Activated CD8-positive, alpha-beta T cell treated with anti-CD3 and anti-CD28 coated beads, Interleukin-2, amount 10 ng/mL, durations not matched to agents 7 days and 5 days (primary cell): ENCODE results near the gene SMYD3. TPM values are rescaled to one million over a fixed set of nuclear protein-coding genes. Genes with fewer than 3 reads are reported as not detected.
"Not testable (repeated sequence)": the region's sequence is repeated elsewhere in the genome, so short reads cannot be mapped to it uniquely, and the experiment has no call there.

Experiments used
- ATAC-seq: fragments of 150-1000 bp; cut with Tn5 transposase; one replicate; pipeline ENCODE4 v1.10.0; 2021; ENCODE audit warnings: moderate library complexity
- CTCF ChIA-PET: fragments of 350-600 bp; sonication (Branson Sonifier 250); formaldehyde crosslinking; loops from one replicate; lab custom pipeline; 2021; ENCODE audit warnings: antibody characterized with exemption; lab: Charles Lee
- POLR2A ChIA-PET: fragments of 350-600 bp; sonication (Branson Sonifier 250); formaldehyde crosslinking; loops from one replicate; lab custom pipeline; 2021; ENCODE audit warnings: antibody characterized with exemption; lab: Charles Lee
- DNase-seq: peaks from one replicate; pipeline ENCODE4 v3.0.0-alpha.2; 2020
- H3K27ac Mint-ChIP-seq: one replicate; pipeline ENCODE4 v1.8.0; 2021; ENCODE audit warnings: mild to moderate bottlenecking, mixed read lengths
- H3K27me3 Mint-ChIP-seq: one replicate; pipeline ENCODE4 v1.8.0; 2021; ENCODE audit warnings: low read depth, mixed read lengths
- H3K36me3 Mint-ChIP-seq: one replicate; pipeline ENCODE4 v1.8.0; 2021; ENCODE audit warnings: low read depth, mixed read lengths
- H3K4me1 Mint-ChIP-seq: one replicate; pipeline ENCODE4 v1.8.0; 2021; ENCODE audit warnings: low read depth, mixed read lengths
- H3K4me3 Mint-ChIP-seq: one replicate; pipeline ENCODE4 v1.8.0; 2021; ENCODE audit warnings: mild to moderate bottlenecking, mixed read lengths
- H3K9me3 Mint-ChIP-seq: one replicate; pipeline ENCODE4 v1.8.0; 2022; ENCODE audit warnings: mixed read lengths; ENCODE audit not compliant: insufficient read depth
- total RNA-seq, 2 experiments: library from RNA; stranded (reverse); gene quantifications; one replicate each; pipeline ENCODE4 v1.2.3, GENCODE V29; 2021

SMYD3 gene
- total RNA-seq, 2 experiments from 2014 or later: 22.7 to 23.2 TPM

GRCh38 chr1:245986404-245987218 is 520.5 kb downstream of the SMYD3 start:
- no peaks in the 10 kb centered on the region for H3K36me3 Mint-ChIP-seq
- H3K27ac Mint-ChIP-seq: no peak overlapping the region
- POLR2A ChIA-PET: no interaction called here
- H3K9me3 Mint-ChIP-seq: no peaks in the 10 kb centered on the region
- no peaks in the 10 kb centered on the region for H3K27me3 Mint-ChIP-seq
- DNase-seq (no peak), ATAC-seq (no peak)
- H3K4me1 Mint-ChIP-seq: peaks cover 2% of the 10 kb centered on the region
- H3K4me3 Mint-ChIP-seq: no peak overlapping the region
- CTCF ChIA-PET: interaction anchor here (1.3 kb wide), 1 partner anchor 104 kb away, joined by 3 read pairs; no protein-coding TSS in a partner anchor

DNA sequence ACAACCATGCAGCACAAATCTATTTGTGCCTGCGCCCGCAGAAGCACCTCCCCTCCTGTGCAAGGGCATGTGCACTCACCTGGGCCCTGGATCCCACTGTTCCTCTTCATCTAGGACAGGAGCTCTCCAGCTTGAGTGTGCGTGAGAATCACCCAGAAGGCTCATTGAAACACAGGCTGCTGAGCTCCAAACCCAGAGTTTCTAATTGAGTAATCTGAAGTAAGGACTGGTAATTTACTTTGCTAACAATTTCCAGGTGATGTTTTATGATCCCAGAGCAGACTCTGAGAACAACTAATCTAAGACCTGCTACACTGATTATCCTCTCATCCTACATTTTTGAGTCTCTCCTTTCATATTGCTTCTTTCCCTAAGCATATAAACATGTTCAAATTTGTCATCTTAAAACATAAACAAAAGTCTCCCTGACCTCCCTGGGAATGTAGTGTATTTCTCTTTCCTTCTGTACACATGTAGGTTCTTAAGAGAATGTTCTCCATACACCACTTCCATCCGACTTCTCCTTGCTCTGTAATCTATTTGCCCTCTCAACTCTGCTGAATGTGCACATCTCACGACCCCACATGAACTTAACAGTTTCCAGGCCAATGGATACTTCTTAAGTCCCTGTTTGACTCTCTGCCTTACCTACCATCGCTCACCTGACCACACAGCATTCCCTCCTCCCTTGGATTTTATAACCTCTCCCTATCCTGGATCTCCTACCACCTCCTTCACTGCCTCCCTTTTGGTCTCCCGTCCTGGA is 522.5 kb downstream of the SMYD3 start:
- no peaks in the 10 kb centered on the region for H3K4me1 Mint-ChIP-seq
- H3K27me3 Mint-ChIP-seq: no peaks in the 10 kb centered on the region
- no peaks in the 10 kb centered on the region for H3K9me3 Mint-ChIP-seq
- H3K36me3 Mint-ChIP-seq: no peaks in the 10 kb centered on the region
- CTCF ChIA-PET: no interaction called here
- no peak overlapping the region for H3K27ac Mint-ChIP-seq
- H3K4me3 Mint-ChIP-seq: no peak overlapping the region
- ATAC-seq (no peak), DNase-seq (no peak)
- POLR2A ChIA-PET: no interaction called here

GRCh38 chr1:245983294-245983967 is 523.6 kb downstream of the SMYD3 start:
- ChIA-PET POLR2A (no interaction called here), CTCF (no interaction called here)
- H3K9me3 Mint-ChIP-seq: no peaks in the 10 kb centered on the region
- no peak overlapping the region for H3K27ac Mint-ChIP-seq
- H3K27me3 Mint-ChIP-seq: no peaks in the 10 kb centered on the region
- ATAC-seq: no peak
- no peak overlapping the region for H3K4me3 Mint-ChIP-seq
- no peak for DNase-seq
- no peaks in the 10 kb centered on the region for H3K36me3 Mint-ChIP-seq
- no peaks in the 10 kb centered on the region for H3K4me1 Mint-ChIP-seq

DNA sequence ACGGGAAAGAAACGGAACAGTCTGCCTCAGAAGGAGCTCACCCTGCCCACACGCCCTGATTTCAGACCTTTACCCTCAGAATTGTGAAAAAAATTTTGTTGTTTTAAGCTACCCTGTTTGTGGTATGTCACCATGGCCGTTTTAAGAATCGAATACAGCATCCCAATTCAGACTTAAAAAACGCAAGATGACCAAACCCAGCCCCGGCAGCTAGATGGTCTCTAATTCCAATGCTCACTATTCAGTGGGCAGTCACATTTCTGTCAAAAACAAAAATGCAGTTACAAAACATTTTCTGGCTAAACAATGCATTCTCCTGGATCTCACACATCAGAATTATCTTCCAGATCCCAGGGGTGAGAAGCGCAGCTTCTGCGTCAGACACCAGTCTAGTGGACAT is 527.5 kb downstream of the SMYD3 start:
- ChIA-PET POLR2A (no interaction called here), CTCF (no interaction called here)
- Mint-ChIP-seq H3K4me1 (no peaks in the 10 kb centered on the region), H3K36me3 (no peaks in the 10 kb centered on the region), H3K4me3 (no peak overlapping the region), H3K27me3 (no peaks in the 10 kb centered on the region), H3K27ac (no peak overlapping the region), H3K9me3 (no peaks in the 10 kb centered on the region)
- ATAC-seq (no peak), DNase-seq (no peak)

GRCh38 chr1:245978915-245979314 is 528.2 kb downstream of the SMYD3 start:
- Mint-ChIP-seq H3K4me1 (no peaks in the 10 kb centered on the region), H3K27me3 (no peaks in the 10 kb centered on the region), H3K36me3 (no peaks in the 10 kb centered on the region), H3K27ac (no peak overlapping the region), H3K4me3 (no peak overlapping the region), H3K9me3 (no peaks in the 10 kb centered on the region)
- no peak for DNase-seq
- ChIA-PET CTCF (no interaction called here), POLR2A (no interaction called here)
- no peak for ATAC-seq

DNA sequence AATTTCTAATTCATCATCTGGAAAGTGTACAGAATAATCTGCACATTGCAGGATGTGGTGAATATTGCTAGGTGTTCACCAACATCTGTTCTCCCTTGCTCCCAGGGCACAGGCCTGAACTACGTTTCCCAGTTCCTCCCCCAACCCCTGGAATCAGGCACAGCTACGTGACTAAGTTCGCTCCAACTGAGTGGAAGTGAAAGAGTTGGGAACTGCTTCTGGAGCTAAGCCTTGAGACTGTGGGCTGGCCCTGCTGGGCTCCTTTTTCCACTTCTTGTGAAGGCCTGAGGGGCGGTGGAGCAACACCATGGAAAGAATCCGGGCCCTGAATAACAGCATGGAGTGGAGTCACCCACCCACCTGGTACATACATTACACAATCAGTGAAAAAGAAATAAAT is 534.6 kb downstream of the SMYD3 start:
- Mint-ChIP-seq H3K27ac (no peak overlapping the region), H3K4me1 (no peaks in the 10 kb centered on the region), H3K9me3 (no peaks in the 10 kb centered on the region), H3K4me3 (no peak overlapping the region), H3K27me3 (no peaks in the 10 kb centered on the region), H3K36me3 (no peaks in the 10 kb centered on the region)
- no peak for DNase-seq
- POLR2A ChIA-PET: no interaction called here
- ATAC-seq: no peak
- CTCF ChIA-PET: no interaction called here

DNA sequence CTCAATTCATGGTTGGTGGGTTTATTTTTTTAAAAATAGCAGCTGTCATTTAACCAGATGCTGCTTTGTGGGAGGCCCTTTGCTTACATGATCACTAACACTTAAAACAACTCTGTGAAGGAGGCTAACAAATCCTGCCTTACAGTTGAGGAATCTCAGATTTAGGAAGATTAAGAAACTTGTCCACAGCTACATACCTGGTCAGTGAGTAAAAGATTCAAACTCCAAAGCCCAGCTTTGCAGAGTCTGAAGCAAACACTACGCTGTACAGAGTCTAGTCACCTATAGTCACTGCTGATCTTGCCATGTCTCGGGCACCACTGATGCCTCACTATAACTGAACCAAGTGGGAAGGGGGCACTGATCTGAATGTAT is 535.4 kb downstream of the SMYD3 start:
- DNase-seq: no peak
- ChIA-PET CTCF (no interaction called here), POLR2A (no interaction called here)
- Mint-ChIP-seq H3K9me3 (no peaks in the 10 kb centered on the region), H3K4me1 (no peaks in the 10 kb centered on the region), H3K36me3 (no peaks in the 10 kb centered on the region), H3K27ac (no peak overlapping the region), H3K27me3 (no peaks in the 10 kb centered on the region), H3K4me3 (no peak overlapping the region)
- ATAC-seq: no peak

DNA sequence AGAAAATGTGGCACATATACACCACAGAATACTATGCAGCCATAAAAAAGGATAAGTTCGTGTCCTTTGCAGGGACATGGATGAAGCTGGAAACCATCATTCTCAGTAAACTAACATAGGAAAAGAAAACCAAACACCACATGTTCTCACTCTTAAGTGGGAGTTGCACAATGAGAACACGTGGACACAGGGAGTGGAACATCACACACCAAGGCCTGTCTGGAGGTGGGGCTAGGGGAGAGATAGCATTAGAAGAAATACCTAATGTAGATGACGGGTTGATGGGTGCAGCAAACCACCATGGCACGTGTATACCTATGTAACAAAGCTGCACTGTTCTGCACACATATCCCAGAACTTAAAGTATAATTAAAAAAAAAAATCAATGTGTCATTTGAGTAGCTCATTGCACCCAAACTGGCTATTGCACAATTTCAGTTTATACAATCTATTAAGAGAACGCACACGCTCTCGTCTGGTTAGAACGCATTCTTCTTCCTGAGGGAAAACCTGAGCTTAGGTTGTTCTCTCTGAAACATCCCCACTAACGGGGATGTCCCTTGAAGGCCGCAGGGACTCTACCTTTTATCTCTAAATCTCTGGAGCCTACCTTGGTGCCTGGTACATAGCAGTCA is 535.9 kb downstream of the SMYD3 start:
- H3K4me1 Mint-ChIP-seq, POLR2A ChIA-PET, H3K4me3 Mint-ChIP-seq, H3K36me3 Mint-ChIP-seq, ATAC-seq, DNase-seq, CTCF ChIA-PET, H3K9me3 Mint-ChIP-seq, H3K27ac Mint-ChIP-seq, H3K27me3 Mint-ChIP-seq: not testable (repeated sequence)

DNA sequence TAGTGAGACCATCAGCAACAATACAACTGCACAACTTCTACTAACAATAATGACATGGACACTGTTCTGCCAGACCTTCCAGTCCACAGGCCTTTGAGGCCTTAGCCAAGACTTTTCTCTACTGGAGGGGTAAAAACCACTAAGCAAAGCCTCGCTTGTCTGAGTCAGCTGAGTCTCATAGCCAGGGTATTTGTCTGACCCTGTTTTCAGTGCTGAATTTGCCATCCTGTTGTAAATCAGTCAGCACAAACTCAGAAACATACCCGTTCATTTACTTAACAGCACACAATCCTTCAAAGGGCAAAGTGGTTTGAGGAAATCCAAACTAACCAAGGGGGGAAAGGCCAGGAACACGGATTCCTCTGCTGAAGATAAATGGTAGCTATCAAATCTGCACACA is 537.8 kb downstream of the SMYD3 start:
- Mint-ChIP-seq H3K27ac (no peak overlapping the region), H3K4me1 (no peaks in the 10 kb centered on the region), H3K36me3 (no peaks in the 10 kb centered on the region), H3K9me3 (no peaks in the 10 kb centered on the region), H3K27me3 (no peaks in the 10 kb centered on the region), H3K4me3 (no peak overlapping the region)
- CTCF ChIA-PET: no interaction called here
- POLR2A ChIA-PET: no interaction called here
- ATAC-seq (no peak), DNase-seq (no peak)

- ChIA-PET POLR2A (no interaction called here), CTCF (no interaction called here)
- Mint-ChIP-seq H3K4me3 (no peak overlapping the region), H3K27ac (no peak overlapping the region), H3K4me1 (no peaks in the 10 kb centered on the region), H3K36me3 (no peaks in the 10 kb centered on the region), H3K27me3 (no peaks in the 10 kb centered on the region), H3K9me3 (no peaks in the 10 kb centered on the region)
- no peak for ATAC-seq
- no peak for DNase-seq
These were observed 538.3 kb downstream of the SMYD3 start for GRCh38 chr1:245968775-245969174.

DNA sequence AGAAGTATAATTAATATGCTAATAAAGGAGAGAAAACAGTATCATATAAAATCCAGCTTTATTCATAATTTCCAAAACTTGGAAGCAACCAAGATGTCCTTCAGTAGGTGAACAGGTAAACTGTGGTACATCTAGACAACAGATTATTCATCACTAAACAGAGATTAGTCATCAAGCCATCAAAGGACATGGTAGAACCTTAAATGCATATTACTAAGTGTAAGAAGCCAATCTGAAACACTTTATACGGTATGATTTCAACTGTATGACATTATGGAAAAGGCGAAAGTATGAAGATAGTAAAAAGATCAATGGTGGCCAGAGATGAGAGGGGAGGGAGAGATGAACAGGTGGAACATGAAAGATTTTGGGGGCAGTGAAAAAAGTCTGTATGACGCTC is 541.7 kb downstream of the SMYD3 start:
- Mint-ChIP-seq H3K36me3 (no peaks in the 10 kb centered on the region), H3K4me1 (peaks cover 5% of the 10 kb centered on the region), H3K27ac (no peak overlapping the region), H3K27me3 (no peaks in the 10 kb centered on the region), H3K9me3 (no peaks in the 10 kb centered on the region), H3K4me3 (no peak overlapping the region)
- no peak for DNase-seq
- no peak for ATAC-seq
- ChIA-PET POLR2A (no interaction called here), CTCF (no interaction called here)

DNA sequence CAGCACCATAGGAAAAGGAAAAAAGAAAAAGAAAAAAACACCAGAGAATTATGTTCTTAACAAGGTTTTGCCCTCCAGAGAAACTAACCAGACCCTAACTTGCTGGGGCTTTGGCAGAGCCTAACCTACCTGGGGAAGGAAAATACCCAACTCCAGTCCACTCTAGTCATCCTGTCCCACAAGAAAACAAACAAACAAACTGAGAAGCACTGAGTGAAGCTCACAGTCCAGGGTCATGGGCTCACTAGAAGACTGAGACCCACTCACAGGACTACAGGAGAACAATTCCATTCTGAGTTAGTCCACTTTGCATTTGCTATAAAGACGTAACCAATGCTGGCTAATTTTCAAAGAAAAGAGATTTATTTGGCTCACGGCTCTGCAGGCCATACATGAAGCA is 543.4 kb downstream of the SMYD3 start:
- ATAC-seq (no peak), DNase-seq (no peak)
- Mint-ChIP-seq H3K9me3 (no peaks in the 10 kb centered on the region), H3K36me3 (no peaks in the 10 kb centered on the region), H3K27me3 (no peaks in the 10 kb centered on the region), H3K27ac (no peak overlapping the region), H3K4me1 (peaks cover 5% of the 10 kb centered on the region), H3K4me3 (no peak overlapping the region)
- ChIA-PET POLR2A (no interaction called here), CTCF (no interaction called here)
